Stimulated activated CD8-positive, alpha-beta memory T cell treated with anti-CD3 and anti-CD28 coated beads, Interleukin-4, amount 100 ng/mL, for 1 hour (primary cell): ENCODE measurements around the gene VCP.

Source experiments
- DNase-seq, 2 donors: peaks; one replicate each; pipeline ENCODE4 v3.0.0-alpha.2; 2020; ENCODE audit warnings: low read depth in 2 of 2, low spot score in 1 of 2

Gene VCP

DNA sequence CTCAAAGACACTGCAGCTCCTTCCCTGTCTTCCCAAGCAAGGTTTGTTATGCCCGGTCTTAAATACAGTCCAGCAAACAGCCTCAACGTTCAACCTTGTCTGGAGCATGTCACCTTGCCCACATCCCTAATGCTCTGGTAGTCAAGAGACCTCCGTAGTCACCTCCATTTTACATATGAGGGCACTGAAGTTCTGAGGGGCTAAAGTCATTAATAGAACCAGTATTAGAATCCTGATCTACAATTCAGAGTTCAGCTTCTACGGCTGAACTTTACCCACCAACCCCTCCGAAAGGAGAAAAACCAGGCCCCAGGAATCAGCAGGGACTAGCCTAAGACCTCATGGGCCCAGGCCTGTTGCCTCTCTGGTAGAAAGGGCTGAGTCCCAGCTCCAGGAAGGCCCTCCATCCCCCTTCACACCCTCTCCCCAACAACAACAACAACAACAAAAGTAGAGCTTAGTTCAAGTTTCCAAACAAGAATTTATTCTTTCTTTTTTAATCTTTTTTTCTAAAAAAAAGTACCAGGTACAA, 31.3 kb upstream of the VCP start:
- no peak for DNase-seq

DNA sequence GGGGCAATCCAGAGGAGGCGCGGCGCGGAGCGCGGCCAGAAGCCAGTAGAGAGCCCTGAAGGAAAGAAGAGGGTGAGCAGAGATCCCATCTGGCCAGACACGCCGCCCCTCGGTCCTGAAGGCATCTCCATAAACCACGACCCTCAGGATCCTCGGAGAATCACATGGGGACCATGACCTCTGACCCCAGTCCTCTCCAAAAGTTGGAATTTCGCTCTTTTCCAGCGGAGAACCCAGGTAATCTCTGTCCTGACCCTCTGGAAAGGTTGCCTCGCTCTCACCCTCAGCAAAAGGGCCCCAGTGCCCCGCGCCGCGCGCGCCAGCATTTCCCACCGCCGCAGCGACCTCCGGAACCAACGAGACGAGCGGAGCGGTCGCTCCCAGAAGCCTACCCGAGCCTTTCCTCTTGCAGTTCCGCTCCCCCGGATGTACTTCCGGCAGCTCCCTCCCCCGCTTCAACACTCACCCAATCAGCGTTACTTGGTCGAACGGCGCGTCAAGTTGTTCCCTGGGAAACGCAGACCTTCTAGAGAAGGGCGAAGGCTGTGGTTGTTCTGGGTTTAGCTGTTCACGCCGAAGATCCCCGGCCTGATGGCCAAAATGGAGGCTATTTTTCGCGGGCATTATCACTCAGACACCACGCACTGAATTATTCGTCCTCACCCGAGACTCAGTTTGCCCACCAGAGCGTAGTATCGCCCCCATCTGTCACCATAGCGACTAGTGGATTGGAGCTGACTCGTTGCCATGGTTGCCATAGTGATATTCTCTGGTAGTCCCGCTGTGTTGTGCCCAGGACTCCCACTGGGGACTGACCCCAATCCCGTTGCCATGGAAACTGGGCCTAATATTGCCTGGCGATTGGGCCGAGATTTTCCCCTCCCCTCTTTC, 30.6 kb upstream of the VCP start, which contains the start of gene STOML2:
STOML2 (minus strand) TSS at position 363 of the 891 bp plus-strand sequence; CDS start at position 326, 37 bp downstream.
- peak; percentile 72 to 86 for DNase-seq

DNA sequence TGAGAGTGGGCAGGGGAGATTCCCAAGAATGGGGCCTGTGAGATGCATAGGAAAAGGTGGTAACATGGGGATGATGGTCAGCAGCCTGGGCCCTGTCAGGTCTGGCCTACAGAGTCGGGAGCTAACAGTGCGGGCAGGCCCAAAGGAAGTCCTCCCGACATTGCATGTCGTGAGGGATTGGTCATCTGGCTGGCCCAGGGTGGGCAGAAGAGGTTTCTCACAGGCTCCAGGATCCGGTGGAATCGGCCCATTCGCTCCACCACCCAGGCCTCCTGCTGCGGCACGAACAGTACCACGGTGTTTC, 30.0 kb upstream of the VCP start:
- no peak for DNase-seq

DNA sequence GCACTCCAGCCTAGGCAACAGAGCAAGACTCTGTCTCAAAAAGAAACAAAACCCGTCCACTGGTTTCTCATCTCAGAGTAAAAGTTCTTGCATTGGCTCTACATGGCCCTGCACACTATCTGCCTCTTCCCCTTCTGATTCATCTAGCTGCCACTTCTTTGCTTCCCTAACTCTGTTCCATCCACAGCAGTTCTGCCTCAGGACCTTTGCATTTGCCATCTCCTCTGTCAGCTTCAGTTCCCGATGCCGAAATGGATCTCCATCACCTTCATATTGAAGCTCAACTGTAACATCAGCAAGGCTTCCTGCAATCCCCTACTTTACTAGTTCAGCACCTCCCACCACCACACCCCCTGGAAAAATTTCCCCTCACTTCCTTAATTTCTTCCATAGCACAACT, 25.1 kb upstream of the VCP start:
- DNase-seq = no peak

DNA sequence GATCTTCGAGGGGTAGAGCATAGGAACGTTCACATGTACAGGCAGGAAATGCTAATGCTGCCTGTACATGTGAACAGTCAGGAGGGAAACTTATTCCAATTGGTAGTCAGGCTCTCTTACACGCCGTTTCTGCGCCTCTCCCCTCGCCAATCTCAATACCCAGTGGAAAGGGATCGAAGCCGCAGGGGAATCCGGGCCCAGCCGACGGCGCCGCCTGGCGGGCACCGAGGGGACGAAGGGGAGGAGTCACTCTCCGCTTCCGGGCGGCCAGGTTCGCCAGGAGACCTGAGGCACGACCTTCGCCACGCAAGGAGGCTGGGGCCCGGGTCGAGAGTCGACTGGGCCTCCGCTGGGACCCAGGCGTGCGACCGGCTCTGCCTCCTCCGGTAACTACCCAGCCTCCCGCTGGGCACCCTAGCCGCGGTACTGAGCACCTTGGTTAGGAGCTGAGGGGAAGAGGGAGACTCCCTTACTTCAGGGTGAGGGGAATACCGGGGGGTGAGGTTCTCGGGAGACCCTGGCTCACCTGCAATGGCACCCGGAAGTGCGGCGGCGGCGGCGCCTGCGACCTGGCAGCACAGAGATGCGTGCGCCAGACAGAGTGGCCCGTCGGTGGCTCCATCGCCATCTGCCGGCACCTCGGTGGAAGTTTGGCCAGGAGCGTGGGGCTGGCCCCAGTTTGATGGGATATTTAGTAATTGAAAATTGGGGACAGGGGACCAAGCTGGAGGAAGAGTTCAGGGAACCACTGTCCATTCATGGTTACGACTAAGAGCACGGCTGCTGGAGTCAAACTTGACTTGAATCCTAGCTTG, 23.8 kb upstream of the VCP start, which contains the start of gene PIGO:
PIGO (minus strand) TSS at position 557 of the 815 bp plus-strand sequence. CDS start 1,026 bp downstream, outside the sequence.
- DNase-seq = peak; percentile 70 to 79

DNA sequence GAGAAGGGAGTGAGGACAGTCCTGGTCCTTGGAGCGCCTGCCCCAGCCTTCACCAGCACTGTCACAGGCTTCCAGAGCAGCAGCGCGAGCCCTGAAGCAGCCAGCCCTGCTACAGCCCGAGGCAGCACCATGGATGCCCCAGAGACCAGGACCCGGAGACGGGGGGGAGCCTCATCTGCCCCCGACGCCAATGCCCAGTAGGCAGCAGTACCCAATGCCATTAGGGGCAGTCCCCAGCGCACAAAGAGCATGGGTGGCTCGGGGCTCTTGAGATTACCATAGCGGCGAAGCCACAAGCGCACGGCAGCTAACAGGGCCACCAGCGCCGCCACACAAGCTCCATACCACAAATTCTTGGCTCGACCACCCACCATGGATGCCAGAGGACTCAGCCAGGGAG, 19.1 kb upstream of the VCP start:
- no peak for DNase-seq

DNA sequence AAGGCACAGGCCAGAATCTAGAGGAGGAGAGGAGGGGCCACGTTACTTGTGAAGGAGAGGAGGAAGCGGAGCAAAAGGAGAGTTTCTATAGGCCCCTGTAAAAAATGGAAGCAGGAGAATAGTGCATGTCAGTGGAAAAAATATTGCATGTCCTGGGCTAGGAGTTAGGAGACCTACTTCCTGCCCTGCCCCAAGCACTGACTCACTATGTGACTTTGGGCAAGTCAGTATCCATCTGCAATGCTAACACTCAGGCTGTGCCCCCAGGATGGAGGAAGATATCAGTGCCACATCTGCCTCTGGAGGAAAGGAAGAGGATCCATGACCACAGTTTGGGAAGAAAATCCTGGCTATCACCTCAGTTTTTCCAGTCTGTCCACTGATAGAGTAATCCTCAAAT, 17.0 kb upstream of the VCP start:
- no peak for DNase-seq

DNA sequence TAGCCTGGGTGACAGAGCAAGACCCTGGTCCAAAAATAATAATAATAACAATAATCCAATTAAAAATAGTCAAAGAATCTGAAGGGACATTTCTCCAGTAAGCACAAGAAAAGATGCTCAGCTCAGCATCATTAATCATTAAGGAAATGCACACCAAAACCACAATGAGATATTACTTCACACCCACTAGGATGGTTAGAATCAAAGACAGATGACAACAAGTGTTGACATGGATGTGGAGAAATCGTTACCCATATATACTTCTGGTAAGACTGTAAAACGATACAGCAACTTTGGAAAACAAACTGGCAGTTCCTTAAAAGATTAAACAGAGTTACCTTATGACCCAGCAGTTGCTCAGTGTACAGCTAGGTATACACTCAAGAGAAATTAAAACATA, 12.7 kb upstream of the VCP start:
- DNase-seq = no peak

DNA sequence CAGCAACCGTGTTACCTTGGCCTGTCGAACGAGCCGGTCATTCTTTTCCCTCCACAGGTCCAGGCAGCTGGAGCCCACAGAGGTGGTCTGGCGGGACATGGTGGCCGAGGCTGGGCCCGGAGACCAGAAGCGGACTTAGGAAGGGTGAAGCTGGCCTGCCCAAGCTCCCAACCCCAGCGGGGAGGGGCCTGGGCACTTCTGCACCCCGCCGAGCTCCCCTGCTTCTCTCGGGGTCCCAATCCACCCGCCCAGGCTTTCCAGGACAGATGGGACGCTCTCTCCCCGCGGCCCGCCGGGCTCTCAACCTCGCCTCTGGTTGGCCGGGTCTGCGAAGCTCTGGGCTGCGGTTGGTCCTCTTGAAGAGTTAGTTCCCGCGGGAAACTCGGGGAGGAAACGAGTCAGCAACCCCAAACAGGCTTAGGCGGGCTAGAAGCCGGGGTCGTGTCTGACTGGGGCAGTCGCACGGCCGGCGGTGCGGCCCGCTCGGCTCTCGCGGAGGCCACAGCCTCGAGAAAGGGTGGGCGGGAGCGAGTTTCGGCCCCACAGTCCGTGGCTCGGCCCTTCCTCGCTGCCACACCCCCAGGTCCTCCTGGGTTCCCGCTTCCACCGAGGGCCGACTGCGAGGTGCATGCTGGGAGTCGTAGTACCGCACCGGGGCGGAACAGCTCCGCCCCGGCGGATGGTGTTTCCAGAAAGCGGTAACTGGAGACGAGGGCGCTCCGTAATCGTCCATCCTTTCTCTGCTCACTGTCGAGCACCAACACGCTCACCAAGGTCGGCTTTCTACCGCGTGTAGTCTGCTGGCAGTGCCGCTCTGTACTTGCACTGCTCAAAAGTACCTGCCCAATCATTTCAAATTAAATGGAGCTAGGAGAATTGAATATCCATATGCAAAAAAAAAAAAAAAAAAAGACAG, 7.3 kb upstream of the VCP start, which contains the start of gene FANCG:
FANCG (minus strand) TSS at position 517 of the 916 bp plus-strand sequence; CDS start at position 99, 418 bp downstream.
- peak; percentile 49 to 54 for DNase-seq

DNA sequence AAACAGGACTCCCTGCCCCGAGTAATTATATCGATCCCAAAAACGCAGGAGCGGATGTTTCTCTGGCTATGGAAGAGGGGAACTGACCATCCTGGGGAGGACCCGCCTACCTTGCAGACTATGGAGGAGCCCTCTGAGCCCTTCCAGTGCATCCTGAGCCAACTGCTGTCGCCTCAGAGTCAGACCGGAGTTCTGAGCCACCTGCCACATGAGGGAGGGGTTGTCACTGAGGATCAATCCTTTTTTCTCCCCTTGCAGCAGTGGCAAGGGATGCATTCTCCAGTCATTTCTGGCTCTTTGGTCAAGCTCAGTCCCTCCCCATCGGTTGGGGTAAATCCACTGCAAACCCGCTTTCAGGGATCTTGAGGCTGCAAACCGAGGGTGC, 6.6 kb upstream of the VCP start:
- no peak for DNase-seq

DNA sequence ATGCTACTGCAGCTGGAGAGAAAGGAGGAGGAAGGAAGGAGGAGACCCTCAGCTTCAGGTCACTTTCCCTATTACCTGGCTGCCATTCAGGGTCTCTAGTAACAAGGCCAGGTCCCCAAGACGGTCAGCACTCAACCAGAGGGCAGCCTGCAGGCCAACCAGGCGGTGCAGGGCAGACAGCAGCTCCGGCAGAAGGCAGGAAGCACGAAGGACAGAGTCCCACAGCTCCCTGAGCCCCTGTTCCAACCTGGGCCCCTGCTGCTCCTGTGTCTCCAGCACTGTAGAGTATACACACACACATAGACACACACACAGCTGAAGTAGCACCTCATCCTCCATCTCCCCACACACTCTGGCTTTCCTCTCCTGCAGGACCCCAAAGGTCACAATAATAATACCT, 5.6 kb upstream of the VCP start:
- no peak for DNase-seq

DNA sequence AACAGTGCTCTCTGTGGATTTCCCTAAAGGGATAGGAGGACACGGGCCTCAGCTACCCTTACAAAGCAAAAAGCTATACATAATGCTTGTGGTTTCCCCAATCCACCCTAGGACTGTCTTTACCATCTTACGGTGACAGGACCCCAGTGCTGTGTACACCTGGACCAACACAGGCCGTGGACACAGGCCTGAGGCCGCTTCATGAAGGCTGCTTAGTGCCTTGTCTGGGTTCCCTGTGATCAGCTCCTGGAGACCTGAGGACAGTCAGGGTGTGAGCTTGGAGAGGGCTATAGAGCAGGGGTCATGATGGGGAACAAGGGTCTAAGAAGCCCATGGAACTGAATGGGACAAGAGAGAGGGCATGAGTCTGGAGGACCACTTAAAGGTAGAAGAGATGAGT, 4.4 kb upstream of the VCP start:
- no peak for DNase-seq

DNA sequence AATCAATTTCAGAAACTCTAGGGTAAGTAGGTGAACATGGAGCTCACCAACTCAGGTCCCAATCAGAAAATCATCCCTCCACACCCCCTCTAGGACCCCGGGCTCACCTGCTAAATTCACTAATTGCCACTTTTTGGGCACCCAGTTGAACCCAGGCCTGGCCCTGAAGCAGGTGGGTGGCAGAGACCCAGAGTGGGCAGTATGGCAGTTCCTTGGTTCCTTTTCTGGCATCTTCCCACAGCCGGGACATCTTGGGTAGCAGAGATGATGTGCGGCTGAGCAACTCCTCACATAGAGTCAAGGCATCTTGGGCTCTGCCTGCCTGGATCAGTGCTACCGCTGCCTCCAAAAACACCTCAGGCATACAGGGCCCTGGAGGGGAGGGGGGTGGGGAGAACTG, 2.9 kb upstream of the VCP start:
- no peak for DNase-seq

DNA sequence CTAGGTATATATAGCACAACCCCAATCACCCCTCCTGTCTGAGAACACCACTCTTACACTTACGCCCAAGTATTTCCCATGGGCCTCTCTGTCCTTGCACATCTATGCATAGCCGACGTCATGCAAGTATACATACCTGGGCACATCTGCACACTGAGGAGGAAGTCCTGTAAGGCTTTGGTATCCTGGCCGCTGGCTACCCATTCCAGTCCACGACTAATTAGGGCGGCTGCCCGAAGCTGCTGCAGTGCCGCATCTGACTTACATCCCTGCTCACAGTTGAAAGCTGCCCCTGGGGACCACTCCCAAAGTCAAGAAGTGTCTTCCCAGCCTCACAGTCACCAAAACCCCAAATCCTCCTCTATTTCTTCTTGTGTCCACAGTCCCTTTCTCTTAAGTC, 2.4 kb upstream of the VCP start:
- DNase-seq = no peak

DNA sequence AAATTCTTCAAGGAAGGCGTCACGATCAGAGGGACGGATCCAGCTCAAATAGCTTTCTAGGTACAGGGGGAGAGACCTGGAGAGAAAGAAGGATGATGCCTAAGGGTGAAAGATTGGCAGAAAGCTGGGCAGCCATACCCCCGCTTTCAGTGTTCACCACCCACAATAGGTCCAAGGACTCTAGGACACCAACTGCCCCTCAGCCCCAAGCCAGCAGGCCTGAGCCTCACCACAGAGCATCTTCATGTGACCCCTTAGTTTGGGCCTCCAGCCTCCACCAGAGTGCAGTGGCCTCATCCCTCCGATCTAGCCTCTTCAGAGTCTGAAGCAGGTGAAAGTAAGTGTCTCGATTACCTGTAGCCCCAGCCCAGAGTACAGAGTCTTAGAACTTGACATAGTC, 1.7 kb upstream of the VCP start:
- DNase-seq = no peak

DNA sequence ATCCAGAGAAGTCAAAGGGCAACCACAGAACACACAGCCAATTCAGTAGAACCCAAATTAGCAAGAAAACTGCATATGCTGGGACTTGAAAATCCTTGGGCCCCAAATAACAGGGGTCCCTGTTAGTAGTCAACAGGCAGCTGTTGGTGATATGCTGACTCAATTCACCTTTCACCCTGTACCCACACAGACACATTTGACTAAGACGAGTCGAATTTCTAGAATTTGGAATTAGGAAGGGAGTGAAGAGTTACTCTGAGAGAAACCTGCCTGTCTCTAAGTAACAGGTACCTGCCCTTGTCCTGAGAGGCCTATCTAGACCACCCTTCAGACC, 821 bp upstream of the VCP start:
- no peak for DNase-seq

DNA sequence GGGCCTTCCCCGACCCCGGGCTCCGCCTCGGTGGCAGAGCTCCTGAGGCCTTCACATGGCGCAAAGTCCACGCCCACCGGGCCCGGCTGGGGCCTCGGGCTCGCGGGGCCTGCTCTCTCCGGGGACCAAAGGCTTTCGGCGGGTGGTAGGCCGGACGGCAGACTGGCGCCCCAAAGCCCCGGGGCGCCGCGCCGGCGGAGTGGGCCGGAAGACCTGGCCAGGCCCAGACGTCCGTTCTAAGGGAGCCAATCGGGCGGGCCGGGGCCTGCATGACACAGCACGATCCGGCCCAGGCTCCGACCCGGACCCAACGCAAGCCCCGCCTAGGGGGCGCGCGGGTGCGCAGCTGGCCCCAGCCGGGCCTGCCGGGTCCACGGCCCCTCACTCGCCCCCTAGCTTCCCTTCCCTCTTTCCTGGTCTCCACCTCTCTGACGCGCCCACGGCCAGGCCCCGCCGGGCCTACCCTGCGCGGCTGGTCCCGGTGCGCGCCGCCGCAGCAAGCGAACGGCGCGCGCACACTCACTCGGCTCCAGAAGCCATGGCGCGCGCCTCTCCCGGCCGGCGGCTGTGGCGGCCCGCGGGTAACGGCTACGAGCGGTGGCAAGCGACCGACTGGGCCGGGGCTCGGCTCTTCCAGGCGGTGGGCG, 488 bp downstream of the VCP start:
- peak; percentile 42 to 50 for DNase-seq

DNA sequence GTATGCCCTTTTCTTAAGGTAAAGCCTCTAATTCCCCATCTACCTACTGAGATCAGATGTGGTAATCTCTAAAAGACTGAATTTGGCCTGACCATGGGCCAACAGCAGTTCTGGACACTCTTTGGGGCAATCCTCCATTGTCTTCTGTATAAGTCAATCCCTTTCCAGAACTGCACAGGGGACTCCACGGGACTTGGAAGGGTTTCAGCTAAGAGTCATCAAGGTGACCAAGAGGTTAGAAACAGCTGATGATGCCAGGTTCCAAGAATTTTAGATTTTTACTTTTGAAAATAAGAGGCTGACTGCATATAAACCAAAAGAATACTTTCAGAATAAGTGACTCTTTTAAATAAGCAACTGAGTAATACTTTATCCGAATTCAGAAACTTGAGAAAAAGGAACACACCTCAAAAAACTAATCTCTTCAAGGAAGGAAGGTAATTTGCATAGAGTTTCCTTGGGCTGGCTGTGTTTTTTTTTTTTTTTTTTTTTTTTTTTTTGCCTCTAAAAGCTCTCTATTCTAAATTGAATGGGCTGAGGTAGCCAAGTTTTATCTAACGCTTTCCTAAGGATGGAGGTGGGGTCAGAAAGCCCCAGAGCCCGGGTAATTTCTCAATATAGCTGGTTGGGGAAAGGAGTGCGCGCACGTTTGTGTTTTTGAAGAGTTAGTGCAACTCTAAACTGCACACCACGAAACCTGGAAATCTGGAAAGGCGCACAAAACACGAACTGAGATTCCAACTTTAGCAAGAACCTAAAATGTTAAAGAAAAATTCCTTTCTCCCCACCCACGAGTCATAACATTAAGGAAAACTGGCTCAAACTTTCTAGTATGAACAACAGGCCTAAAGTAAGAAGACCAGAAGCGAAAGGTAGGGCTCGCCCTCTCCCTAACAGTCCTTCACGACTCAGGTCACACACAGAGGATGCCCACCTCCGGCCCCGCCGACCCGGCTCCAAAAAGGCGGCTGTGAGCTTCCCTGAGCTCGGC, 1.3 kb downstream of the VCP start:
- DNase-seq = no peak

DNA sequence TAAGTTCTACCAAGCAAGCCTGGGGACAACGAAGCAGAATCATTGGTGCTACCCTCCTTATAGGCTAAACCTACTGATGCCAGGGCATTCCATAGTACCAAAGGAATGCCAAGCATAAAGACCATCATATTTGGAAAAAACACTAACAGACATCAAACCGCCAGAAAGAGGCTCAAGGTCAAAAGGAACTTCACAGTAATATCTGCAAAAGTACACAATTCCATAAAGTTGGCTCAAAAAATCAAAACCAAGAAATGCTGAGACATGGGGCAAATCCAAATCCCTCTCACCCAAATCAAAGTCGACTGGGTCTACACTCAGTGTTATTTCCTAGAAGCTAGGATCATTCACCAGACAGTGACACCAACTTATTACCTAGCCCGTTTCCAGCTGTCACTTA, 3.4 kb downstream of the VCP start:
- DNase-seq = no peak
